Epithelial cell of esophagus (primary cell): ENCODE measurements around the gene BBX.

ENCODE experiments used
- DNase-seq: peaks from one replicate; pipeline ENCODE4 v3.0.0; 2010; ENCODE audit warnings: low read depth
- H3K4me3 ChIP-seq: 2 replicates; pipeline ENCODE4 v1.5.1; 2011; ENCODE audit warnings: mild to moderate bottlenecking, low read length, control low read depth
- TF ChIP-seq, protein P1 (sequence below): IDR thresholded peaks from 2 replicates; pipeline ENCODE4 v1.5.1; 2011; ENCODE audit warnings: low read depth, mild to moderate bottlenecking, low read length, control low read depth, inconsistent platforms; ENCODE audit not compliant: insufficient read depth; ENCODE audit errors: missing control alignments

BBX gene

DNA sequence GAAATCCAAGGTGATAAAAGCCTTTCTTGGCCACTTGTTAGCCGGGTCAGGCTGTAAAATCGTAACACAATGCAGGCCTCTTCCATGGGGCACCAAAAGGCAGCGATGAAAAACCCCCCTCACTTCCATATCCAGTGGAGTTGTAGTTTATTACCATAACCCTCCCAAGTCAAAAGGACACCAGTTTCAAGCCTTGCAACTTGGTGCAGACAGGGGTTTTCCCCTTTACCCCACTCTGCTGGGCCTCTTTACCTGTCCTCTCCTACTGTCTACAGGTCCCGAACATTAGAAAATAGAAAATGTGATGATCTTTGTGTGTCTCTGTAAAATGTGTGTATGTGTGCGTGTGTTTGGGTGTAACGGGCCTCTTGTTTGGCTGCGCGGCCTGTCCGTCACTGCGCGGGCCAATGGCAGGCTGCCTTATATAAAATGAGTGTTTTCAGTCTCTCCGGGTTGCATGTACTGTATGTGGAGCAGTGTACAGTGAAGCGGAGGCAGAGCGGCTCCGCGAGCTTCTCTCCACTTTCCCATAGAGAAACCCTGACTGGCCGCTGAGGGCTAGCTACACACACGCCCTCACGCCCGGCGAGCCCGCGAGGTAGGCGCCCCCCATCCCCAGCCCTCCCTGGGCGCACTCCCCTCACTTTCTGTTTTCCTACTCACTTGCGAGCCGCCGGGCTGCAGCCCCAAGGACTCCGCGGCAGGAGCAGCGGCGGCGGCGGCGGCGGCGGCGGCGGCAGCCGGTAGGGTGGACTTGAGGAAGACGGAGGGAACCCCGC is at the start of gene BBX:
Gene BBX, plus strand, starts transcription at position 453 of the 779 bp plus-strand sequence. CDS start 187,499 bp downstream, outside the sequence.
- peak; percentile 98 for DNase-seq
- TF ChIP-seq, protein P1, sequence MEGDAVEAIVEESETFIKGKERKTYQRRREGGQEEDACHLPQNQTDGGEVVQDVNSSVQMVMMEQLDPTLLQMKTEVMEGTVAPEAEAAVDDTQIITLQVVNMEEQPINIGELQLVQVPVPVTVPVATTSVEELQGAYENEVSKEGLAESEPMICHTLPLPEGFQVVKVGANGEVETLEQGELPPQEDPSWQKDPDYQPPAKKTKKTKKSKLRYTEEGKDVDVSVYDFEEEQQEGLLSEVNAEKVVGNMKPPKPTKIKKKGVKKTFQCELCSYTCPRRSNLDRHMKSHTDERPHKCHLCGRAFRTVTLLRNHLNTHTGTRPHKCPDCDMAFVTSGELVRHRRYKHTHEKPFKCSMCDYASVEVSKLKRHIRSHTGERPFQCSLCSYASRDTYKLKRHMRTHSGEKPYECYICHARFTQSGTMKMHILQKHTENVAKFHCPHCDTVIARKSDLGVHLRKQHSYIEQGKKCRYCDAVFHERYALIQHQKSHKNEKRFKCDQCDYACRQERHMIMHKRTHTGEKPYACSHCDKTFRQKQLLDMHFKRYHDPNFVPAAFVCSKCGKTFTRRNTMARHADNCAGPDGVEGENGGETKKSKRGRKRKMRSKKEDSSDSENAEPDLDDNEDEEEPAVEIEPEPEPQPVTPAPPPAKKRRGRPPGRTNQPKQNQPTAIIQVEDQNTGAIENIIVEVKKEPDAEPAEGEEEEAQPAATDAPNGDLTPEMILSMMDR = no peak
- peak within 1 kb of the TSS; percentile 93 for H3K4me3 ChIP-seq

DNA sequence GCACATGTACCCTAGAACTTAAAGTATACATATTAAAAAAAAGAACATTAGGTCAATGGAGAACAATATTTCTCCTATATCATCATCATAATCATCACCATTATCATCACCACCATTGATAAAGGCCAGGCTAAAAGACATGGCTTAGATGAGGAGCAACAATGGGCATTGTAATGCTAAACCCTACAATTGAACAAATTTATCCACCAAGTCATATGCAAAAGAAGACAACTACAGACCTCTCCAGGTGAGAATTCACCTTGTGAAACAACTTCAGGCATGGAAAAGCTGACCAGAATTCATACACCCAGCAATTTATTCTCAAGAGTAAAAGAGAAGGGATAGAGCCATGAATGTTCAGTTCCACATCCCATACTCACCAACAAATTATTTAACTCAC is 46.3 kb upstream of the BBX start:
- DNase-seq = no peak
- TF ChIP-seq, protein P1 = no peak
- no peak overlapping the region for H3K4me3 ChIP-seq

DNA sequence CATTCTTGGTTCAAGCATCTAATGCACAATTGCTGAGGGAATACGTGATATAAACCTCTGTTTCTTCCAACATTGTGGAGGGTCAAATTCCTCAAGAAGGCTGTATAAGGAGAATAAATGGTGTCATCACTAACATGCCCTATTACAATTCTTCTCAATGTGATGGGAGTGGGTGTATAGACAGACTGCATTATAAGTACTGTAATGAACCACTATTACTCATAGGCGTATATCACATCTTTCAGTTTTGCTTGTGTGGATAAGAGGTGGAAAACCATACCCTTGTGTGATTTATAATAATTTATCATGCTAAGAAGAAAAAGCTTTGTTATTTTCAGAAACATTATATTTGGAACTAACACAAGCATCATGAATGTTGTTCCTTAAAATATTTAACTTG is 35.3 kb upstream of the BBX start:
- no peak for DNase-seq
- H3K4me3 ChIP-seq = no peak overlapping the region
- TF ChIP-seq, protein P1 = no peak

DNA sequence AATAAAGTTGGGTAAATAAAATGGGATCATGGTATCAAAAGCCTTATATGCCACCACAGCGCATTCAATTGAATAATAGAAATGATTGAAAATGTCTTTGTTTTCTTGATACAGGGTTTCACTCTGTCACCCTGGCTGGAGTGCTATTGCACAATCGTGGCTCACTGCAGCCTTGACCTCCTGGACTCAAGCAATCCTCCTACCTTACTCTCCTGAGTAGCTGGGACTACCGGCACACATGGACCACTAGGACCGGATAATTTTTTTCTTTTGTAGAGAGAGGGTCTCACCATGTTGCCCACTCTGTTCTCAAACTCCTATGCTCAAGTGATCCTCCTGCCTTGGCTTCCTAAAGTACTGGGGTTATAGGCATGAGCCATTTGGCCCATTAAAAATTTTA is 33.8 kb upstream of the BBX start:
- TF ChIP-seq, protein P1 = no peak
- no peak for DNase-seq
- H3K4me3 ChIP-seq = no peak overlapping the region

DNA sequence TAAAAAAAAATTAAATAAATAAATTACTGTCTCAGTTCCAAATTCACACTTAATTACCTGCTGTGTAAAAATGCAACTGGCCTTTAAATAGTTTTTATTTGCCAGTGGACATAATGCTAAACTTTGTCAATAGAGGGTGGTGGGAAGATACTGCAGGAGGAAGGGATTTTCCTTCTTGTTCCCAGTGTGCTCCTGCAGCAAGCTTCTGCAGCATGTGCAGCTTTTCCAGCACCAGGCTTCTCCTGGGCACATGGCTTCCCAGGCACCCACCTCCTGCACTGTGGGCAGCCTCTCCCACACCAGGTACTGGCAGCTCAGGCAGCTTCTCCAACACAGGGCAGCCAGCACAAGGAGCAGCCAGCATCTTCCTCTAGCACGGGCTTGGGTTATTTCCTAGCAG is 29.6 kb upstream of the BBX start:
- DNase-seq = no peak
- H3K4me3 ChIP-seq = no peak overlapping the region
- TF ChIP-seq, protein P1 = no peak

DNA sequence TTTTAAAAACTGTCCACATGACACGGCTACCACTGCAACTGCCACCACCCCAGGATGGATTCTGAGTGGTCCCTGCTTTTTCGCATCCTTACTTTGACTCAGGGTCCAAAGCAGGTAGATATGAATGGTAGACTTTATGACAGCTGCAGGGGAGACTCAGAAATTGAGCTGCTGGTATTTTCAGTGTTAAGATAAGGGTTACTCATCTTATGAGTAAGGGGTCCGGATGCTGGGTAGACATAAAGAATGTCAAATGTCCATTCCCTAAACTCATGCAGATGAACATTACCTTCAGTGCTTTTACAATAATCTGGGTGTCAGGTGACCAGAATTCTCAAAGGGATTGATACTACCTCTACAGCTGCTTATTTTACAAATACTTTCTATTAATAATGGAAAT is 25.9 kb upstream of the BBX start:
- no peak overlapping the region for H3K4me3 ChIP-seq
- peak; percentile 4 for DNase-seq
- TF ChIP-seq, protein P1 = no peak

DNA sequence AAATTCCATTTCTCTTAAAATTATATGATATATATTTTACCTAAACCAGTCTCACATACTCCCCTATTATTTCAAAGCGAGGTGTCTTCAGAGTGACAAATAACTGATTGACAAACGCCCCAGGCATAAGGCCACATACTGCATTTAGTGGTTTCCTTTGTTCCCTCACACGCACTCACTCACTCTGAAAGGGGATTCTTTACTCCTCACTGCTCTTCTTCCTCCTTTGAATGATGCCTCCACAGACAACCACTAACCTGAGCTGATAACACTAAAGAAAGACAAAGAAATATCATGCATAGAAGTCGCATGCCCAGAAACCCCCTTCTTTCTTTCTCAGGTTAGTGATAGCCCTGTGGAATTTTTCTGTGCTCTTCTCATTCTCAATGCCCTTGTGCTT is 24.1 kb upstream of the BBX start:
- no peak overlapping the region for H3K4me3 ChIP-seq
- no peak for DNase-seq
- TF ChIP-seq, protein P1 = no peak
